Stimulated activated CD8-positive, alpha-beta memory T cell treated with anti-CD3 and anti-CD28 coated beads, Interleukin-12 subunit alpha, Interleukin-12 subunit beta, amount 100 ng/mL, for 24 hours (primary cell): ENCODE data around the gene UCN3.
A peak's percentile ranks its signal among the peaks of the same experiment; 100 is the strongest.
"Not testable (repeated sequence)": the region's sequence is repeated elsewhere in the genome, so short reads cannot be mapped to it uniquely, and the experiment has no call there.

Experiments
- DNase-seq: peaks from one replicate; pipeline ENCODE4 v3.0.0-alpha.2; 2020; ENCODE audit errors: extremely low read depth

UCN3 gene

DNA sequence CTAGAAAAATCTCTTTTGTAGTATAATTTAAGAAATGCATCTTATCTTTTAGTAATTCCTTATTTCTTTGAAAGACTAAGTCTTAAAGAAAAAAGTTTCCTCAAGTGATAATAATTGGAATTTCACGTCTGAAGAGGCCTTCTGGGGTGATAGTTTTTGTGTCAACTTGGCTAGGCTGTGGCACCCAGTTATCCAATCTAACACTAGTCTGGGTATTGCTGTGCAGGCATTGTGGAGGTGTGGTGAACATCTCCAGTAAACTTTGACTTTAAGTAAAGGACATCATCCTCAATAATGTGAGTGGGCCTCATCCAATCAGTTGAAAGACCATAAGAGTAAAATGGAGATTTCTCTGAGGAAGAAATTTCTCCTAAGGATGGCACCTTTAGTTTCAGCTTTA lies 42.2 kb downstream of the UCN3 start:
- no peak for DNase-seq

DNA sequence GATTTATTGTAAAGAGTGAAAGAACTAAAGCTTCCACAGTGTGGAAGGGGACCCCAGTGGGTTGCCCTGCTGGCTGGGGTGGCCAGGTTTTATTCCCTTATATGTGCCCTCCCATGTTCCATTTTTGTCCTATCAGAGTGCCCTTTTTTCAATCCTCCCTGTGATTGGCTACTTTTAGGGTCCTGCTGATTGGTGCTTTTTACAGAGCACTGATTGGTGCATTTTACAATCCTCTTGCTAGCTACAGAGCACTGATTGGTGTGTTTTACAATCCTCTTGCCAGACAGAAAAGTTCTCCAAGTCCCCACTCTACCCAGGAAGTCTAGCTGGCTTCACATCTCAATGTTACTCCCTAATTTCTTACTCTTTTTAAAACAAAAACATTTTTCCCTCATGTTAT lies 46.0 kb downstream of the UCN3 start:
- not testable (repeated sequence) for DNase-seq

DNA sequence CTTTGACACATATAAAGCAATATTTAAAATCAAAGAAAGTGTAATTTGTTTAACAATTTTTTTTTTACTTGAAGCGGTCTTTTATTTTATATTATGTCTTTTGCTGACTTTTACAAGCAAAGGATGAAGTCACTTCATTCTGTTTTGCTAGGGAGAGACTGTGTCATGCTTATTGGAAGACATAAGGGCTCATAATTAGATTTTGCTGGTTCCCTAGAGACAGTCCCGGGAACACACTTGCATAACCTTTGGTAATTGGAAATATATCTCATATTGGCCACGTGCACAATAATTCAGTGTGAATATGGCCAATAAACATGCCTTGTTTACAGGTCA lies 47.1 kb downstream of the UCN3 start:
- no peak for DNase-seq

DNA sequence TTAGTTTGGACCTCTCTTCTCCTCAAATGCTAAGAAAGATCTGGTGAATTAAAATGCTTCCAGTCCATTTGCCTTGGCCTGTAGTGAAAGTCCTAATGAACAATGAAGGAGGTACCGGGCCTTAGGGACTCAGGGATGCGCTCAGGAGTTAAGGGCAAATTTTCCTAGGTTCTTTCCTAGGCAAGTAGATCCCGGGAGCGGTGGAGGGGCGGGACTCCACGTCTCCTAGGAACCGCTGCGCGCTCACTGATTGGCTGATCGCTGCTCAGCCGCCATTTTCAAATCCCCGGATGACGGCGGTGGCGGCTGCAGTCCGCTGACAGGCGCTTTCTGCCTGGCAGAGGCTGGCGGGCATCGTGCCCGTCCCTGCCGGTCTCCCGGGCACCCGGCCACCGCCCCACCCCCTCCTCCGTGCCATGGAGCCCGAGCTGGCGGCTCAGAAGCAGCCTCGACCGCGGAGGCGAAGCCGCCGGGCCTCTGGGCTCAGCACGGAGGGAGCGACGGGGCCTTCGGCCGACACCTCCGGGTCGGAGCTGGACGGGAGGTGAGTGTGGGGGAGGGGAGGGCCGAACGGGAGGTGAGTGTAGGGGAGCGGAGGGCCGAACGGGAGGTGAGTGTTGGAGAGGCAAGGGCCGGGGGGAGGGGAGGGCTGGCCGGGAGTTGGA lies 47.6 kb downstream of the UCN3 start, which contains the start of gene NET1:
NET1 (plus strand) TSS at position 281 of the 665 bp plus-strand sequence; CDS start at position 417, 136 bp downstream.
- peak; percentile 28 for DNase-seq

DNA sequence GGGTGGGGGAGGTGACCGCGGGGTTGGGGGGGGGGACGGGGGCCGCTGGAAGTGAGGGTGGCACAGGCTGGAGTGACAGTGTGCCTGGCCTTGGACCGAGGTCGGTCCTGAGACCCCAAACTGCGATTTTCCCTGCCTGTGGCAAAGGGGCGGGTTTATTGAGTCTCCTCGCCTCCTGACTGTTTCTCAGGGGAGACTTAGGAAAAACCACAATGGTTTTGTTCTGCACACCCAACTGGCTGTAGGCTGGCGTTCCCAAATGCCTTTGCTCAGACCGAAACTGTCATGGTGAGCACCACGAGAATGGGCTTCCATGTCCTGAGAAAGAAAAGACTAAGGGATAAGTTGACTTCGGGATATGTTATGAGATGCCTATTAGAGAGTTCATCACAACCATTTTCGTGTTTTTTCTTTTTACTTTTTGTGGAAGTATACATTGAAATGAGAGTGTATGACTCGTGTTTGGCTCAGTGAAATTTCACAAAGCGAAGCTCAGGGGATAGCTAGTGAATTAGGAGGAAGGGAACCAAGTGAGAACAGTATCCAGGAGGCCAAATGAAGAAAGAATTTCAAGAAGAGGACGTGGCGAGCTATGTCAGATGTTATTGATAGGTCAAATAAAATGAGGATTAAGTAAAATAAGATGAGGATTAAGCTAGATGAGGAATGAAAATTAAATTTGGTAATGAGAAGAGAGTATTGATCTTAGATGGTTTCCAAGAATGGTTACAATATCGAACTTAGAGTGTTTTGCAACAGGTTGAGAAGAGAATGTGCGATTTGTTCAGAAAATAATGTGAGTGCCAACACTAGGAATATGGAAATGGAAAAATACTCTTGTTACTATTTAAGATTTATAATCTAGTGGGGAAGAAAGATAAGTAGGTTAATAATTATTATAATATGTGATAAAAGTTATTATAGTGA lies 48.5 kb downstream of the UCN3 start:
- no peak for DNase-seq

DNA sequence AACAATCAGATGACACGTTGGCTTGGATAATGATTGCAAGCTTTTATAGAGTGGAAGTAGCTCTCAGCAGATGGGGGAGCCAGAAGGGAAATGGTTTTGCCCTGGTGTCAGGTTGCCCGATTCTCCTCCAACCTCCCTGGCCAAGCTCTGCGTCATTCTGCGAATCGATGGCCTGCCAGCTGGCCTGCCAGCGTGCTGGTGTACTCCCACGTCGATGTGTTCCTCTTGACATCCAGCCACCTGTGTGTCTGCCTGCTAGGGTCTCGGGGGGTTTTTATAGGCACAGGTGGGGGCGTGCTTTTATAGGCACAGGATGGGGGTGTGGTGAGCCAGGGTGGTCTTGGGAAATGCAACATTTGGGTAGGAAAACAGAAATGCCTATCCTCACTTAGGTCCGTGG lies 52.2 kb downstream of the UCN3 start:
- no peak for DNase-seq

DNA sequence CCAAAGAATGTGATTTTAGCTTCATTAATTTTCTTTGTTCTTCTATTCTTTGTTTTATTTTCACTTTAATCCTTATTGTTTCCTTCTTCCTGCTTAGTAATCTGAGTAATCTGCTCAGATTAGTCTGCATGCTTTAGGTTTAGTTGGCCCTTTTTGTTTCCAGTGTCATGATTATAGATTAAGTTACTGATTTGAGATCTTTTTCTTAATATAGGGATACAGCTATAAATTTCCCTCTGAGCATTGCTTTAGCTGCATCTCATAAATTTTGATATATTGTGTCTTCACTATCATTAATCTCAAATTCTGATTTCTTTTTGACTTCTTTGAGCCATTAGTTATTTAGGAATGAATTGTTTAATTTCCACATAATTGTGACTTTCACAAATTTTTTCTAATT lies 53.8 kb downstream of the UCN3 start:
- DNase-seq = no peak

DNA sequence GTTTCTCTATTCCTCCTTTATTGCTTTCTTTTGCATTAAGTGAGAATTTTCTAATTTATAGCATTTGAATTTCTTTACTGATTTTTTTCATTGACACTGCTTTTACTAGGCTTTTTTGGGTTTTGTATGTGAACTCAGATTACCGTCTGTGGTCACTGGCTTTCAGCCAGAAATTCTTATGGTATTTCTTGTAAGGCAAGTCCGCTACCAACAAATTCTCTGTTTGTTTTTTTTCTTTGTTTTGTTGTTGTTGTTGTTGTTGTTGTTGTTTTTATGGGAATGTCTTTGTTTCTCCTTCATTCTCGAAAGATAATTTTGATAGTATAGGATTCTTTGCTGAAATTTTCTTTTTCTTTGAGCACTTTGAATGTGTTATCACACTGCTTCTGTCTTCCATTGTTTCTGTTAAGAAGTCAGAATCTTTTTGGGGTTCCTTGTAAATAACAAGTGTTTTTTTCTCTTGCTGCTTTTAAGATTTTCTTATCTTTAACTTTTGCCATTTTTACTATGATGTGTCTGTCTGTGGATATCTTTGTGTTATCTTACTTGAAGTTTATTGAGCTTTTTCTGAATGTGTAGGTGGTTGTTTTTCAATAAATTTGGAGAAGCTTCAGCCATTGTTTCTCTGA lies 54.8 kb downstream of the UCN3 start:
- no peak for DNase-seq

DNA sequence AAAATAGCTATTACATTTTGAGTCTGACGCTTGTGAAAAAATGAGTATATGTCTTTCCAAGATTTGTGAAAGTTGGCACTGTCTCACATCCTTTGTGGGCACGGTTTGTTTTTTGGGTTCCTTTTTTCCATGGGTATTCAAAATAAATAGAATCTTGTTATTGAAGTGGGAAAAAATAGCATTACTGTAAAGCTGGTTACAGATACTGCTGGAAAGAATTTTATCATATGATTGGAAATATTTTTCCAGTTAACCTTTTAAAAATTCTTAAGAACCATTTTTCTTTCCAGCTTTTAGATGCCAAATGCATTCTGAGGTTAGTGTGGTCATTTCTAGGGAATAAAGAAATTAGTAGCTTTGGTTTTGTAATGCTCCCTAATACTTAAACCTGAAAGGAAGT lies 59.0 kb downstream of the UCN3 start:
- DNase-seq = no peak
